NT2/D1 (cell line): Measurements from ENCODE around the gene SHISA6.

Experiments used
- SUZ12 ChIP-seq: IDR thresholded peaks from 2 replicates; pipeline ENCODE4 v1.6.1; 2011; ENCODE audit not compliant: insufficient read length, insufficient read depth; ENCODE audit errors: extremely low read depth
- YY1 ChIP-seq: IDR thresholded peaks from 2 replicates; pipeline ENCODE4 v1.6.1; 2011; ENCODE audit not compliant: insufficient read length, insufficient read depth
- ZNF274 ChIP-seq: IDR thresholded peaks from 2 replicates; pipeline ENCODE4 v1.6.1; 2011; ENCODE audit warnings: mild to moderate bottlenecking, low read depth, low read length

GRCh38 chr17:11309850-11310249 is 68.8 kb downstream of the SHISA6 start:
- no peak for TF ChIP-seq YY1
- TF ChIP-seq SUZ12 = no peak
- TF ChIP-seq ZNF274 = no peak
